Heart left ventricle (tissue), 16 donors: ENCODE results near the gene AIF1. TPM values are rescaled to one million over a fixed set of nuclear protein-coding genes. Genes with fewer than 3 reads are reported as not detected.

ENCODE experiments used
- ATAC-seq, 4 donors: fragments of 200-7000 bp; cut with Tn5 transposase; one replicate each; pipeline ENCODE4 v1.9.1; 2020 to 2022; ENCODE audit warnings: moderate library complexity in 4 of 4, mild to moderate bottlenecking in 3 of 4, moderate number of reproducible peaks in 1 of 4
- DNase-seq, 5 donors: peaks; one replicate each; pipeline ENCODE4 v3.0.0-alpha.2; 2020
- H3K27ac ChIP-seq, 12 donors: fragments of 200-600 bp; sonication (generic) in 4 of 12; one replicate each; pipeline versions ENCODE4 v1.5.0 to v1.8.0; 2016 to 2022; ENCODE audit warnings: mild to moderate bottlenecking in 2 of 12
- H3K27me3 ChIP-seq, 9 donors: fragments of 200-600 bp; sonication (generic) in 2 of 9; one replicate each; pipeline versions ENCODE4 v1.5.1 to v1.8.0; 2016 to 2022; ENCODE audit warnings: mild to moderate bottlenecking in 3 of 9
- H3K36me3 ChIP-seq, 9 donors: fragments of 200-600 bp; sonication (generic) in 2 of 9; one replicate each; pipeline versions ENCODE4 v1.5.0 to v1.8.0; 2018 to 2022; ENCODE audit warnings: mild to moderate bottlenecking in 2 of 9
- H3K4me1 ChIP-seq, 12 donors: fragments of 200-600 bp; sonication (generic) in 4 of 12; one replicate each; pipeline versions ENCODE4 v1.5.0 to v1.8.0; 2016 to 2022; ENCODE audit warnings: mild to moderate bottlenecking in 3 of 12
- H3K4me3 ChIP-seq, 12 donors: fragments of 200-600 bp; sonication (generic) in 4 of 12; one replicate each; pipeline versions ENCODE4 v1.5.0 to v1.8.0; 2017 to 2022; ENCODE audit warnings: mild to moderate bottlenecking in 9 of 12, moderate library complexity in 4 of 12
- H3K9me3 ChIP-seq, 12 donors: fragments of 200-600 bp; sonication (generic) in 4 of 12; one replicate each; pipeline versions ENCODE4 v1.5.0 to v1.8.0; 2016 to 2022; ENCODE audit warnings: mild to moderate bottlenecking in 1 of 12
- CTCF ChIP-seq, 12 donors: fragments of 200-600 bp; sonication (generic) in 4 of 12; IDR thresholded peaks; one replicate each; pipeline versions ENCODE4 v1.5.0 to v1.8.0; 2018 to 2022; ENCODE audit warnings: antibody characterized with exemption in 12 of 12, mild to moderate bottlenecking in 5 of 12
- POLR2A ChIP-seq, 2 donors: fragments of 450-650 bp; IDR thresholded peaks; one replicate each; pipeline ENCODE4 v1.6.1; 2017; ENCODE audit warnings: antibody characterized with exemption in 2 of 2, mild to moderate bottlenecking in 2 of 2, moderate library complexity in 2 of 2
- WGBS, 4 donors: extraction: QIAGEN DNeasy Blood & Tissue Kit in 2 of 4; methylation state at CpG; one replicate each; pipeline versions ENCODE4 v1.1.5 to v1.1.7; 2013 to 2018; 5-methylcytosine and 5-hydroxymethylcytosine counted together
- intact Hi-C, 10 donors: fragments of 100-400 bp; cut with DNase I; formaldehyde crosslinking; loops; one replicate each; pipeline versions ENCODE4 v1.11.1 to v1.14.2; 2022
- polyA plus RNA-seq, 2 donors: library from polyadenylated mRNA; stranded (reverse); fragments of 200-250 nt; gene quantifications; one replicate each; pipeline ENCODE4 v1.2.3, GENCODE V29; 2013
- total RNA-seq, 9 donors: library from RNA; depleted of rRNA in 2 of 9; stranded (reverse); fragments of >200 nt in 2 of 9; fragmentation: NEBNext Ultra II Directional in 3 of 9; extraction: Animal tissue kit (Norgen Biotek cat#: 25700) in 3 of 9; gene quantifications; one replicate each; pipeline versions ENCODE4 v1.1.0 to v1.2.4, GENCODE V29; 2016 to 2023
- donor health status: ischemic (EF 13 %, LVEDD 7.1; RV severe dilation, severe dysfunction).
- donor health status: healthy with polysubstance abuse.
- donor health status: DM: no; HTN: yes; CAD: no.
- donor health status: DM: no; HTN: no; CAD: no.
- donor health status: ischemic (EF 25% LVEDD 6.9; RV normal size, moderate dysfunction).
- donor health status: ischemic (EF 25% LVEDD 5.7; RV mildly dilated, moderate dysfunction).
- donor health status: healthy.
- donor health status: DM: yes; HTN: yes; CAD: no.
- donor health status: ischemic (EF 35%, LVEDD 5.7; RV mildly dilated, moderate dysfunction).
- donor health status: nonischemic (EF 11% LVEDD 7.7; RV severe dilation, severe dysfunction).
- donor health status: DM: yes; HTN: yes; CAD: no.
- donor health status: PGD.
- donor health status: ischemic (EF 29% LVEDD 5.4; RV normal size, mild dysfunction).
- donor health status: nonischemic (EF 23%, LVEDD 6.1; RV moderate dilation, normal function).

The AIF1 gene
- total and polyA plus RNA-seq, 11 donors = 5.7 to 120 (median 9.5) TPM

- TF ChIP-seq POLR2A (IDR thresholded peaks at IDR 0.05) (no peak), CTCF (IDR thresholded peaks at IDR 0.05) (no peak)
- Histone ChIP-seq H3K9me3 (no peaks in the 10 kb centered on the region), H3K4me1 (peaks cover 0 to 28% (median 21%) of the 10 kb centered on the region in 12 donors), H3K4me3 (peak overlapping the region in 10 of 12 donors; percentile 60 to 97 (median 87)), H3K36me3 (peaks cover 8 to 48% (median 44%) of the 10 kb centered on the region in 9 donors), H3K27me3 (no peaks in the 10 kb centered on the region), H3K27ac (peak overlapping the region in 11 of 12 donors; percentile 94 to 99 (median 96))
- ATAC-seq = no peak
- intact Hi-C loops = loop anchor here in 1 of 10 donors (5.0 kb wide), 1 partner anchor 35 kb away; the partner anchor contains the start of gene APOM
- 25 to 29% (median 27%) methylated on average over 4 of the region's 4 CpGs for WGBS, 4 donors
- DNase-seq = no peak
These were observed 7.0 kb downstream of the AIF1 start for GRCh38 chr6:31621991-31622390.

- 46 to 51% (median 50%) methylated on average over 10 of the region's 10 CpGs for WGBS, 4 donors
- ATAC-seq (no peak), DNase-seq (no peak)
These were observed 7.7 kb downstream of the AIF1 start for GRCh38 chr6:31622684-31623091.

GRCh38 chr6:31624070-31624469, 9.0 kb downstream of the AIF1 start:
- H3K4me1 ChIP-seq = peaks cover 0 to 24% (median 21%) of the 10 kb centered on the region in 12 donors
- TF ChIP-seq POLR2A (IDR thresholded peaks at IDR 0.05) = no peak
- TF ChIP-seq CTCF (IDR thresholded peaks at IDR 0.05) = no peak
- no peak for ATAC-seq
- no peaks in the 10 kb centered on the region for H3K27me3 ChIP-seq
- 85 to 94% (median 89%) methylated on average over 8 to 10 of the region's 10 CpGs for whole genome bisulfite sequencing, 4 donors
- no peak for DNase-seq
- H3K27ac ChIP-seq = no peak overlapping the region
- H3K4me3 ChIP-seq = no peak overlapping the region
- peaks cover 8 to 68% (median 65%) of the 10 kb centered on the region in 9 donors for H3K36me3 ChIP-seq
- H3K9me3 ChIP-seq = no peaks in the 10 kb centered on the region
- intact Hi-C loops = loop anchor here in 1 of 10 donors (5.0 kb wide), 1 partner anchor 33 kb away; the partner anchor contains the start of gene APOM

More at GRCh38 chr6:31622684-31623091, 7.7 kb downstream of the AIF1 start:
- Histone ChIP-seq H3K9me3 (no peaks in the 10 kb centered on the region), H3K27ac (peak overlapping the region in 5 of 12 donors; percentile 12 to 98 (median 95)), H3K4me1 (peaks cover 0 to 25% (median 21%) of the 10 kb centered on the region in 12 donors), H3K36me3 (peaks cover 8 to 55% (median 51%) of the 10 kb centered on the region in 9 donors), H3K4me3 (peak overlapping the region in 3 of 12 donors; percentile 76 to 91 (median 82)), H3K27me3 (no peaks in the 10 kb centered on the region)
- TF ChIP-seq POLR2A (IDR thresholded peaks at IDR 0.05) = no peak
- no peak for TF ChIP-seq CTCF (IDR thresholded peaks at IDR 0.05)
- intact Hi-C loops = loop anchor here in 1 of 10 donors (5.0 kb wide), 1 partner anchor 35 kb away; the partner anchor contains the start of gene APOM

- no peak for TF ChIP-seq CTCF (IDR thresholded peaks at IDR 0.05)
- TF ChIP-seq POLR2A (IDR thresholded peaks at IDR 0.05) = no peak
- Histone ChIP-seq H3K27ac (no peak overlapping the region), H3K36me3 (peaks cover 8 to 97% (median 94%) of the 10 kb centered on the region in 9 donors), H3K4me1 (peaks cover 0 to 12% (median 8%) of the 10 kb centered on the region in 12 donors), H3K27me3 (no peaks in the 10 kb centered on the region), H3K4me3 (no peak overlapping the region), H3K9me3 (no peaks in the 10 kb centered on the region)
- 83 to 90% (median 86%) methylated on average over 10 of the region's 10 CpGs for WGBS, 4 donors
- DNase-seq (no peak), ATAC-seq (no peak)
- intact Hi-C loops = loop anchor here in 1 of 10 donors (2.0 kb wide), 1 partner anchor 16 kb away; no protein-coding TSS in a partner anchor
These were observed 11.9 kb downstream of the AIF1 start for GRCh38 chr6:31626952-31627351.
